Brain microvascular endothelial cell (primary cell): ENCODE results near the gene KLF13.

Experiments used
- DNase-seq: peaks from one replicate; pipeline ENCODE4 v3.0.0-alpha.2; 2020
- H3K27ac ChIP-seq: fragments of 250-450 bp; sonication (Bioruptor Pico); 2 replicates; pipeline ENCODE4 v1.5.1; 2020; ENCODE audit warnings: mild to moderate bottlenecking, moderate library complexity
- H3K27me3 ChIP-seq: fragments of 250-450 bp; sonication (Bioruptor Pico); replicated peaks from 2 replicates; pipeline ENCODE4 v1.5.1; 2020; ENCODE audit warnings: mild to moderate bottlenecking
- H3K36me3 ChIP-seq: fragments of 250-450 bp; sonication (Bioruptor Pico); replicated peaks from 2 replicates; pipeline ENCODE4 v1.5.1; 2020; ENCODE audit warnings: mild to moderate bottlenecking
- H3K4me3 ChIP-seq: 2 replicates; pipeline ENCODE4 v1.5.1; 2011; ENCODE audit warnings: low read depth, mild to moderate bottlenecking, control low read depth, low read length, moderate library complexity
- in situ Hi-C: cut with HindIII; loops from 2 replicates; pipeline ENCODE4 v1.10.0; 2017; ENCODE audit warnings: low sequenced_read_pairs, low pct_ligation_motif_present
- TF ChIP-seq, protein P1 (sequence below): IDR thresholded peaks from 2 replicates; pipeline ENCODE4 v1.5.1; 2011; ENCODE audit warnings: low read depth, mild to moderate bottlenecking, moderate library complexity, low read length, control low read depth, inconsistent platforms; ENCODE audit errors: missing control alignments

KLF13 gene

DNA sequence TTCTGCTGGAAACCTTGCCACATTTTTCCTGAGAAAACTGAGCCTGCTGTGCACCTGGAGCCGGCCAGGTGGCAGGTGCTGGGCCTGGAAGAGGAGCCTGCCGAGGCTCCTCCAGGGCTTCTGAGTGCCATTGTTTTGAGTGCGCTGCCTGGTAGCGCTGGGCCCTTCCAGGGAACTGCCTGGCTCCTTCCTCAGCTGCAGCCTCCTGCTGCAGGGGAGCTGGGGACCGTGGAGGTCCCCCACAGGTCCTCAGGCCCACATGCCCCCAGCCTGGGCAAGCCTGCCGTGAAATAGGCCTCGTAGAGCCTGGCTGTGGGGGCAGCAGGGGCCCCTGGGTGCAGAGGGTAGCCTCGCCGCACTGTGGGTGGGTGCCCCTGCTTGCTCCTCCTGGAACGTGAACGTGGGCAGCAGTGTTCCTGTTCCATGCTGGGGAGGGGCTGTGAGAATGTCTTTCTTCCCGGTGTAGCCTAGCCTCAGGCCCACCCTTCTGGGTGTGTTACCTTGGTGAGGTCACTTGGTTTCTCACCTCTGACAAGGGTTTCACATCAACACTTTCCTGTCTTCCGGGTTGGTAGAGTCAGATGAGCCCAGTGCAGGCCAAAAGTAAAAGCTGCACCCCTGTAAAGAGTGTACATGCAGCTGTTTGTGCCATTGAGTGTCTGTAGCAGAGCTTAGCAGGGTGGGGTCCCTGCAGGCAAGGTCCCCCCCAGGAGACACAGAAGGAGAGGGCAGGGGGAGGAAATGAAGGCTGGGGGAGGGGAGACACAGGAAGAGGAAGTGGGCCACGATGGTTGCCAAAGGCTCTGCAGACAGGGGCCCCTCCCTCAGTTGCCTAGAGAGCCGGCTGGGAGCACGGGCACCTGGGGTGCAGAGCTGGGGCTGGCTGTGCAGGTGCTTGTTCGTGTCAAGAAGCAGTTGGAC, 34.5 kb downstream of the KLF13 start:
- in situ Hi-C loops = no loop called here
- no peak overlapping the region for H3K27ac ChIP-seq
- no peaks in the 10 kb centered on the region for H3K36me3 ChIP-seq
- no peaks in the 10 kb centered on the region for H3K27me3 ChIP-seq
- TF ChIP-seq, protein P1, sequence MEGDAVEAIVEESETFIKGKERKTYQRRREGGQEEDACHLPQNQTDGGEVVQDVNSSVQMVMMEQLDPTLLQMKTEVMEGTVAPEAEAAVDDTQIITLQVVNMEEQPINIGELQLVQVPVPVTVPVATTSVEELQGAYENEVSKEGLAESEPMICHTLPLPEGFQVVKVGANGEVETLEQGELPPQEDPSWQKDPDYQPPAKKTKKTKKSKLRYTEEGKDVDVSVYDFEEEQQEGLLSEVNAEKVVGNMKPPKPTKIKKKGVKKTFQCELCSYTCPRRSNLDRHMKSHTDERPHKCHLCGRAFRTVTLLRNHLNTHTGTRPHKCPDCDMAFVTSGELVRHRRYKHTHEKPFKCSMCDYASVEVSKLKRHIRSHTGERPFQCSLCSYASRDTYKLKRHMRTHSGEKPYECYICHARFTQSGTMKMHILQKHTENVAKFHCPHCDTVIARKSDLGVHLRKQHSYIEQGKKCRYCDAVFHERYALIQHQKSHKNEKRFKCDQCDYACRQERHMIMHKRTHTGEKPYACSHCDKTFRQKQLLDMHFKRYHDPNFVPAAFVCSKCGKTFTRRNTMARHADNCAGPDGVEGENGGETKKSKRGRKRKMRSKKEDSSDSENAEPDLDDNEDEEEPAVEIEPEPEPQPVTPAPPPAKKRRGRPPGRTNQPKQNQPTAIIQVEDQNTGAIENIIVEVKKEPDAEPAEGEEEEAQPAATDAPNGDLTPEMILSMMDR = no peak
- H3K4me3 ChIP-seq = no peak overlapping the region
- DNase-seq = no peak

DNA sequence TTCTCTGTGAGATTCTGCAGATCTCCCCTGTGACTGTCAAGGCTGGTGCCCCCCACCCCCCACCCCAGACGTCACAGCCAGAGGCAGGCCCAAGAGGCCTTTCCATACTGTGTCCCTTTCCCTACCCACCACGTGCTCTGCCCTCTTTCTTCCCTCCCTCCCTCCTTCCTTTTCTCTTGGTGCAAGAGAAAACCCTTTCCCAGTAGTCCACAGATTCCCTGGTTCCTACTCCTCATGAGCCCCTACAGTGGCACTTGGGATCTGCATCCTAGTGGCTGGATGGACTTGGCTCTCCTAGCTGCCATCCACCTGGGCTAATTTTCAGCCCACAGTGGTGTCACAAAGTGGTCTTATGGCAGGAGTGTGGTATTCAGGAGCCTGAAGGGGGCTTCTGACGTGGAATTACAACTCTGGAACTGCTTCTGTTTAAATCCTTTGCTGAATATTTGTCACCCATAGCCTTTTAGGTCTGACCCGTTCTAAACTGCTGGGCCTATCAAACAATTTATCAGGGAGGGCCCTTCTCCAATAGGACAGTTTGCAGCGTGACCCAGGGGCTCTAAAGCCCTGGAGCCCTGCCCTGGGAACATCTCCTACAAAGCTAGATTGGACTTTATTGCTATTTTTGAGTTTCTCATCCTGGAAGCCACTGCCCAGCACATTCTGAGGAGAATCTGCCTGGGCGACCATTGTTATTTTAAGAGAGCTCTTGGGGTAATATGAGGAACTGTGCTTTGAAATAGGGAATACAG, 35.3 kb downstream of the KLF13 start:
- Histone ChIP-seq H3K4me3 (no peak overlapping the region), H3K36me3 (no peaks in the 10 kb centered on the region), H3K27ac (no peak overlapping the region), H3K27me3 (no peaks in the 10 kb centered on the region)
- in situ Hi-C loops = no loop called here
- no peak for DNase-seq
- TF ChIP-seq, protein P1 = no peak

DNA sequence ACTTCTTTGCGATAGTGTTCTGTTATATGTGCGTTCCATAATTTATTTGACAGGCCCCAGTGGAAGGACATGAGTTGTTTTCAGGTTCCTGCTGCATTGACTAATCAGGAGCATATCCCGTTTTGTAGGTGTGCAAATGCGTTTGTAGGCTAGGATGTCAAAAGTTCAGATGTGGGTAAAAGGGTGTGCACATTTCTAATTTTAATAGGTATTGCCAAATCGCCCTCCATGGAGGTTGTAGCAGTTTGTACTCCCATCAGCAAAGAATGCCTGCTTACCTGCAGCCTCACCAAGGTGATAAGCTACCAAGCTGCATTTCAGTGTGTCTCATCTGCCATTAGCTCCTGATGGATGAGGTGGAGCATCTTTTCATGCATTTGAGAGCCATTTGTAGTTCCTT, 36.3 kb downstream of the KLF13 start:
- Histone ChIP-seq H3K27me3 (no peaks in the 10 kb centered on the region), H3K36me3 (no peaks in the 10 kb centered on the region), H3K27ac (no peak overlapping the region), H3K4me3 (no peak overlapping the region)
- TF ChIP-seq, protein P1 = no peak
- DNase-seq = no peak
- in situ Hi-C loops = no loop called here

DNA sequence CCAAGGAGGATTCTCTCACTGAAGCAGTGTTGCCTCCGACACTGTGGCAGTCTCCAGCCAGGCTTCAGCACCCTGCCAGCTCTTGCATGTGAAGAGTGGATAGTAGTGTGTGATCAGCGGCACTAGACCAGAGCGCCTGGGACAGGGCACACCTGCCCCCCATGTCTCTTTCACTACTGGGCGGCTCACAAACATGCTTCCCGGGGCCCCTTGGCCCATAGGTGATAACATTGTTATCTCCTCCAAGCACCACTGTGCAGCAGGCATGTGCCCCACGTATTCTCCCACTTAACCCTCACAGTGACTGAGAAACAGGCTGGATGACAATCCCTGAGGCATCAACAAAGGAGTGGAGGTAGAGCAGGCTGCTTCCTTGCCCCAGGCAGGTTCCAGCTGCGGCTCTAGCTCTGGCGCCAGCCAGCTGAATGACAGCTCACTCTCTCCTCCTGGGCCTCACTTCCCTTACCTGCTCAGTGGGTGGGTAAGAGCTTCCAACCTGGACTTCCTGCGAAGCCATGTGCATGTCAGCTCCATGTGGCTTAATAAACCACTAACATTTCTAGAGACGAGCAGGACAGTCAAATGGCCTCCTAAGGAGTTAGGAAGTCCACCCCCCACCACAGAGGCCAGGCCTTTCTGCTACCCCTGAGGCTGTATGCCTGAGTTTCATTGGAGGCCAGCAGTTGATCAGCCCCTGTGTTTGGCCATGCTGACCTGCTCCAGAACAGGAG, 37.8 kb downstream of the KLF13 start:
- no peak overlapping the region for H3K27ac ChIP-seq
- DNase-seq = no peak
- TF ChIP-seq, protein P1 = no peak
- no peaks in the 10 kb centered on the region for H3K36me3 ChIP-seq
- H3K4me3 ChIP-seq = no peak overlapping the region
- in situ Hi-C loops = no loop called here
- no peaks in the 10 kb centered on the region for H3K27me3 ChIP-seq

DNA sequence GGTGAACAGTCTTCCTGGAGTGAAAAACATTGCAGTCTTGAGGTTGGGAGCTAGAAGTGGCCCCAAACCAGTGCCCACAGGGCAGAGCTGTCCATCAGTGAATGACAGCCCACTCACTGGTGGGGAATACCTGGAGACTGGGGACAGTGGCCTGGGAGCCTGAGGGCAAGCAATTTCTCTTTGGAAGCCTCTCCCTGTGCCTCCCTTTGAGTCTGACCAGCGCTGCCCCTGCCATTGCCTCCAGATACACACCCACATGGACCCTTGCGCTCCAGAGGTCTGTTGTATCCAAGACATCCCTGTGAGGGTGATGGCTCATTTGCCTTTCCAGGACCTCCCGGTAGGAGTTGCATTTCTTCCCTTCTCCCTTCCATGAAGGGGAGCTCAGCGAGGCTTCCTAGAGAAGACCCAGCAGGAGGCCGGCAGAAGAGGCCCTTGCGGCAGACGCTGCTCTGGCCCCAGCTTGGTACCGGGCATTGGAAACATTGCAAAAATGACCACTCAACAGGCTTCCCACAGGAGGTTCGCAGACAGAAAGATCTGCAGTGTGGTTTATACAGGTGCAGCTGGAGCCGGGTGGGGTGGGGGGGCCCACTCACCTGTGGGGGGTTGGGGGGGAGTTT, 38.5 kb downstream of the KLF13 start:
- no peaks in the 10 kb centered on the region for H3K27me3 ChIP-seq
- H3K27ac ChIP-seq = no peak overlapping the region
- in situ Hi-C loops = no loop called here
- no peak for DNase-seq
- TF ChIP-seq, protein P1 = no peak
- H3K36me3 ChIP-seq = no peaks in the 10 kb centered on the region
- no peak overlapping the region for H3K4me3 ChIP-seq
